ENCODE data around the gene RTTN.

GRCh38 chr18:70234667-70235459, 29.4 kb upstream of the RTTN start:
- TF ChIP-seq, protein P1, sequence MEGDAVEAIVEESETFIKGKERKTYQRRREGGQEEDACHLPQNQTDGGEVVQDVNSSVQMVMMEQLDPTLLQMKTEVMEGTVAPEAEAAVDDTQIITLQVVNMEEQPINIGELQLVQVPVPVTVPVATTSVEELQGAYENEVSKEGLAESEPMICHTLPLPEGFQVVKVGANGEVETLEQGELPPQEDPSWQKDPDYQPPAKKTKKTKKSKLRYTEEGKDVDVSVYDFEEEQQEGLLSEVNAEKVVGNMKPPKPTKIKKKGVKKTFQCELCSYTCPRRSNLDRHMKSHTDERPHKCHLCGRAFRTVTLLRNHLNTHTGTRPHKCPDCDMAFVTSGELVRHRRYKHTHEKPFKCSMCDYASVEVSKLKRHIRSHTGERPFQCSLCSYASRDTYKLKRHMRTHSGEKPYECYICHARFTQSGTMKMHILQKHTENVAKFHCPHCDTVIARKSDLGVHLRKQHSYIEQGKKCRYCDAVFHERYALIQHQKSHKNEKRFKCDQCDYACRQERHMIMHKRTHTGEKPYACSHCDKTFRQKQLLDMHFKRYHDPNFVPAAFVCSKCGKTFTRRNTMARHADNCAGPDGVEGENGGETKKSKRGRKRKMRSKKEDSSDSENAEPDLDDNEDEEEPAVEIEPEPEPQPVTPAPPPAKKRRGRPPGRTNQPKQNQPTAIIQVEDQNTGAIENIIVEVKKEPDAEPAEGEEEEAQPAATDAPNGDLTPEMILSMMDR (conservative IDR thresholded peaks at IDR 0.05; ENCODE audit: low read length): no peak
- no peak for TF ChIP-seq EZH2phosphoT487 (IDR thresholded peaks at IDR 0.05; ENCODE audit: borderline replicate concordance, low read depth, low read length)

Data from OCI-LY7 (cell line).